HUES48 (cell line): ENCODE data around the gene GFRA3.
A peak's percentile ranks its signal among the peaks of the same experiment; 100 is the strongest.

Experiments used
- H3K27ac ChIP-seq: one replicate; pipeline ENCODE4 v1.7.0; 2013; ENCODE audit warnings: low read depth, low read length, inconsistent platforms
- H3K27me3 ChIP-seq: 2 replicates; pipeline ENCODE4 v1.6.1; 2013; ENCODE audit warnings: mild to moderate bottlenecking, low read length; ENCODE audit not compliant: control insufficient read depth, insufficient read depth
- H3K36me3 ChIP-seq: 2 replicates; pipeline ENCODE4 v1.6.1; 2013; ENCODE audit warnings: low read length; ENCODE audit not compliant: control insufficient read depth, insufficient read depth
- H3K4me1 ChIP-seq: 2 replicates; pipeline ENCODE4 v1.6.1; 2013; ENCODE audit warnings: mild to moderate bottlenecking, low read length; ENCODE audit not compliant: control insufficient read depth, insufficient read depth
- H3K4me3 ChIP-seq: 2 replicates; pipeline ENCODE4 v1.5.1; 2013; ENCODE audit warnings: mild to moderate bottlenecking, low read depth, low read length
- H3K9ac ChIP-seq: 2 replicates; pipeline ENCODE4 v1.6.1; 2013; ENCODE audit warnings: mild to moderate bottlenecking, low read depth, low read length, moderate library complexity
- H3K9me3 ChIP-seq: 2 replicates; pipeline ENCODE4 v1.6.1; 2013; ENCODE audit warnings: low read length; ENCODE audit not compliant: control insufficient read depth, insufficient read depth

GFRA3 gene

DNA sequence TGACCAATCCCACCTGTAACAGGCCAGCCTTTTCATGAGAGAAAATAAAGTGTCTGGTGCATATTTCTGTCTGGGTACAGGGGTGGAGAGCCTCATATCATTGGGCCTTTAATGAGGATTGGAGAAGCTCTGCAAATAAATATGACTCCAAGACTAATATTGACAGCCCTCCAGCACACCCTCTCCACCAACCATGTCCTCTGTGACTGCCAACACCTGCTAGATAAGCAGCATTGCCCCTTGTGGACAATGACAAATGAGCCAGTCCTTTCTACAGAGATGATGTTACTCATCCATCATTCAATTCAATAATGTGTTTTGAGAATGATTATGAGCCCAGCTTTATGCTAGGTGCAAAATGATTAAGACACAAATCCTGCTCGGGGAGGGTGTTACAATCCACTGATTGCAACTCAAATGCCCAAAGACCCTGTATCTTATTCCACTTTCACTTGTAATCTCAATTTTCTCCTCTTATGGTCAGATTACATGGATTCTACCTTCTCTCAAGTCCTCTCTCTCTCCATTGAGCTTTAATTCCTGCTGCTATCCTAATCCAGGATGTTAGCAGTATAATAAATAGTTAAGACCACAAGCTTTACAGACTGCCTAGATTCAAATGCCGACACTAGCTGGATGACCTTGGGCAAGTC, 2.1 kb upstream of the GFRA3 start:
- 0 out of 2 replicates have a peak, but pooled peaks cover 11% of the 10 kb centered on the region for H3K4me1 ChIP-seq
- H3K9ac ChIP-seq: no peak overlapping the region
- H3K4me3 ChIP-seq: no peak overlapping the region
- H3K27me3 ChIP-seq: peaks cover 34% of the 10 kb centered on the region
- H3K36me3 ChIP-seq: no peaks in the 10 kb centered on the region
- H3K27ac ChIP-seq: no peak overlapping the region
- no peaks in the 10 kb centered on the region for H3K9me3 ChIP-seq

GRCh38 chr5:138275895-138276294, 1.5 kb upstream of the GFRA3 start:
- H3K27ac ChIP-seq: no peak overlapping the region
- H3K4me1 ChIP-seq: 0 out of 2 replicates have a peak, but pooled peaks cover 11% of the 10 kb centered on the region
- H3K9me3 ChIP-seq: no peaks in the 10 kb centered on the region
- H3K9ac ChIP-seq: no peak overlapping the region
- H3K4me3 ChIP-seq: no peak overlapping the region
- peaks cover 34% of the 10 kb centered on the region for H3K27me3 ChIP-seq
- no peaks in the 10 kb centered on the region for H3K36me3 ChIP-seq

DNA sequence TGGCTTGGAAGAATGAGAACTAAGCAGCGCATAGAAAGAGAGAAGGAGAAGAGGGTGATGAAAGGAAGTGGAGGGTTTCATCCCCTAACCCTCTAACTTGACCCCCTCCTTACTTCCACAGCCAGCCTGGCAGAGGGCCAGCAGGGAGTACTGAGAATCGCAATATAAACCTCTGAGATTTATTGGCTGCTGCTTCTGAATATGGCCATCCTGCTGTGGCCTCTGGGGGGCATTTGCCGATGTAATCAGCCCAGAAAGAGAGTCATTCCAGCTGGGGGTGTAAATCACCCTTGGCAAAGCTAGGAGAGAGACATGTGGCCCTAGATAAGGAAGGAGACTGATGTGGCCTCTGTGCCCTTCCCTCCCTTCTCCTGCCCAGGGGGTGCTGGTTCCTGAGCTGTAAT, 960 bp upstream of the GFRA3 start:
- H3K27ac ChIP-seq: no peak overlapping the region
- H3K4me3 ChIP-seq: no peak overlapping the region
- H3K9ac ChIP-seq: no peak overlapping the region
- no peaks in the 10 kb centered on the region for H3K36me3 ChIP-seq
- peaks cover 34% of the 10 kb centered on the region for H3K27me3 ChIP-seq
- 0 out of 2 replicates have a peak, but pooled peaks cover 11% of the 10 kb centered on the region for H3K4me1 ChIP-seq
- H3K9me3 ChIP-seq: no peaks in the 10 kb centered on the region

DNA sequence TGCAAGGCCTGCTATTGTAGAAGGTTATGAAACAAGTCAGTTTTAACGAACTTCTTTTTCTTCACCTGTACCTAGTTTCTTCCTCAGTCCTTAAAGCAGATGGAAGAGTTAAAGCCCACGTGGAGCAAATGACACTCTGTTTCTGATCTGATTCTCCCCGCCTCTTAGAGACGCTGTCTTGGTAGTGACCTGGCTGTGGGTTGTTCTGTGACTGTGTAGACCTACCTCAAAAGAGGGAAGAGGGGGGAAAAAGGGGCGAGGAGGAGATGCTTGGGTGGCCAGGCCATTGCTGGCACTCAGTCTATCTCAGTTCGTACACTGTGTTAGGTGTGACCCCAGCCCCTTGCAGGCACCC, 610 bp downstream of the GFRA3 start:
- peak overlapping the region; percentile 55 for H3K4me3 ChIP-seq
- H3K36me3 ChIP-seq: no peaks in the 10 kb centered on the region
- peaks cover 34% of the 10 kb centered on the region for H3K27me3 ChIP-seq
- H3K4me1 ChIP-seq: 0 out of 2 replicates have a peak, but pooled peaks cover 11% of the 10 kb centered on the region
- H3K27ac ChIP-seq: no peak overlapping the region
- H3K9ac ChIP-seq: no peak overlapping the region
- no peaks in the 10 kb centered on the region for H3K9me3 ChIP-seq

GRCh38 chr5:138272681-138273080, 1.7 kb downstream of the GFRA3 start:
- Histone ChIP-seq H3K4me3 (no peak overlapping the region), H3K27me3 (peaks cover 34% of the 10 kb centered on the region)

DNA sequence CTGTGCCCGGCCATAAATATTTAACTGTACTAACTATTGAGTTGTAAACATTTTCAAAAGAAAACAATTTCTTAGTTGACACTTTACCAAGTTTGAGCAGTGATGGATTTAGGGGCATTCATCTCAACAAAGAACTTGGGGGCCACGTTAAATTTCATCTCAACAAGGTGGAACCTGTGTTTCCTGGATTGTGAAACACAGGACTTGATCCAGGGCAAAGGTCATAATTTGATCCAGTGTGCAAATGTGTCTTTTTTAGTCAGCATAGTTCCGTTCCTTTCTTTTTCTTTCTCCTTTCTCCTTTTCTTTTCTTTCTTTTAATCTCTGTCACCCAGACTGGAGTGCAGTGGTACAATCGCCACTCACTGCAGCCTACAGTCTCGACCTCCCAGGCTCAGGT, 3.1 kb downstream of the GFRA3 start:
- peaks cover 34% of the 10 kb centered on the region for H3K27me3 ChIP-seq
- no peak overlapping the region for H3K4me3 ChIP-seq
- H3K9me3 ChIP-seq: no peaks in the 10 kb centered on the region
- H3K9ac ChIP-seq: no peak overlapping the region
- H3K27ac ChIP-seq: no peak overlapping the region
- no peaks in the 10 kb centered on the region for H3K36me3 ChIP-seq
- H3K4me1 ChIP-seq: 0 out of 2 replicates have a peak, but pooled peaks cover 11% of the 10 kb centered on the region

More at GRCh38 chr5:138272681-138273080, 1.7 kb downstream of the GFRA3 start:
- Histone ChIP-seq H3K4me1 (0 out of 2 replicates have a peak, but pooled peaks cover 11% of the 10 kb centered on the region), H3K36me3 (no peaks in the 10 kb centered on the region), H3K27ac (no peak overlapping the region), H3K9me3 (no peaks in the 10 kb centered on the region), H3K9ac (no peak overlapping the region)

DNA sequence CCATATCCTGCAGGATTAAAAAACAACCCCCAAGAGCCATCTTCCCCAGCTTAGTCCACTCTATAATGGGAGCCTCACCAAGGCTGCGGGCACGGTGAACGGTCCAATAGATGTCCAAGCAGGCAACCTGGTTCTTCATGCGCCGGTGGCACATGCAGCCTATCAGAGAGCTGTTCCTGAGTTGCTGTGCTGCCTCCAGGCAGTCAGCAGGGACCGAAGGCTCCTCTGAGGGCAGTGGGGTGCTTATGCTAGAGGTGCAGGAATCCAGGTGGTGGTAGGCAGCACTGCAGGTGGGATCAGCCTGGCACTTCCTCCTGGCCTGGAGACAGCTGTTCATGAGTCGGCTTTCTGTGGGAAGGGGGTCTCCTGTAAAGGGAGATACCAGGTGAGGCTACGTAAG, 10.2 kb downstream of the GFRA3 start:
- H3K4me1 ChIP-seq: no peaks in the 10 kb centered on the region
- H3K4me3 ChIP-seq: no peak overlapping the region
- no peaks in the 10 kb centered on the region for H3K36me3 ChIP-seq
- no peak overlapping the region for H3K27ac ChIP-seq
- H3K27me3 ChIP-seq: no peaks in the 10 kb centered on the region
- no peak overlapping the region for H3K9ac ChIP-seq
- no peaks in the 10 kb centered on the region for H3K9me3 ChIP-seq

DNA sequence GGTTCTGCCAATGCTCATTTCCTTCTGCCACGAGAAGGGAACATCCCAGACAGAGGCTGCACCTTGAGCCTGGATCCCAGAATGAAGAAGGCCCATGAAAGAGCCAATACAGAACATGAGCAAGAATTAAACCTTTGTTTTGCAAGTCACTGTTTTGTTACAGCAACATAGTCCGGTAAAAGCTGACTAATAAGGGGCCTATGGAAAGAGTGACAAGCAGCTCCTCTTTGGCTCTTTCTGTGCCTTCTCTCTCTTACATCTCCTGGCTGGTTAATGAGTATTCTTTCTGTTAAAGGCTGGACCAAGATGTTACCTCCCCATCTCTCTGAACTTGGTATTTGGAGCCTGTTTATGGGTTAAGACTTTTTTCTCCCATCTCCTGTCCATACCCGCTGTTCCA, 10.8 kb downstream of the GFRA3 start:
- no peaks in the 10 kb centered on the region for H3K27me3 ChIP-seq

DNA sequence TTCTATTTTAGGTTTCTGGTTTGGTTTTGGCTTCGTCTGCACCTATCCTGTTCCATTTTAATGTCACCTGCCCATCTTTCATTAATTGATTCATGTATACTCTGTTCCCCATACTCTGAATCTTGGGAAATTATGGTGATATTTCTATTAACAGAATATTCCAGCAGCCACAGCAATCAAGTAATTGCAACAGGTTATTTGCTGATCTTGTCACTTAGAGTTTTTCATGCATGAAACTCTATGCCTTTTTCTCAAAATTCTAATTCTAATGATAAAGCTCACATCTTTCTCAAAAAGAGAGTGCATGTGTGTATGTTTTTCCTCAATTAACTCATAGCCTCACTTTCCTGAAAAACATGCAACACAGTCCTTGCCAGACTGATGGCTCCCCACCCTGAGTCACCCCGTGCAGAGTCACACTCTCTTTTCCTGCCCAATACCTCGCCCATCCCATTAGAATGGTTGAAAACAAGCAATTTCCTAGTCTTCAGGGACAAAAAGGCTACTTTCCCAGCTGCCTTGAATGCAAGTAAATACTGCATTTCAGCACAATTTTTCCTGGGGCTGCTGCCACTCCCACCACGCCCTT, 15.6 kb downstream of the GFRA3 start:
- no peak overlapping the region for H3K4me3 ChIP-seq
- H3K9me3 ChIP-seq: no peaks in the 10 kb centered on the region
- no peak overlapping the region for H3K9ac ChIP-seq
- no peaks in the 10 kb centered on the region for H3K36me3 ChIP-seq
- H3K27me3 ChIP-seq: no peaks in the 10 kb centered on the region
- no peaks in the 10 kb centered on the region for H3K4me1 ChIP-seq
- H3K27ac ChIP-seq: no peak overlapping the region

More for the DNA sequence above, 10.8 kb downstream of the GFRA3 start:
- Histone ChIP-seq H3K36me3 (no peaks in the 10 kb centered on the region), H3K4me3 (no peak overlapping the region), H3K27ac (no peak overlapping the region), H3K9ac (no peak overlapping the region), H3K9me3 (no peaks in the 10 kb centered on the region), H3K4me1 (no peaks in the 10 kb centered on the region)

DNA sequence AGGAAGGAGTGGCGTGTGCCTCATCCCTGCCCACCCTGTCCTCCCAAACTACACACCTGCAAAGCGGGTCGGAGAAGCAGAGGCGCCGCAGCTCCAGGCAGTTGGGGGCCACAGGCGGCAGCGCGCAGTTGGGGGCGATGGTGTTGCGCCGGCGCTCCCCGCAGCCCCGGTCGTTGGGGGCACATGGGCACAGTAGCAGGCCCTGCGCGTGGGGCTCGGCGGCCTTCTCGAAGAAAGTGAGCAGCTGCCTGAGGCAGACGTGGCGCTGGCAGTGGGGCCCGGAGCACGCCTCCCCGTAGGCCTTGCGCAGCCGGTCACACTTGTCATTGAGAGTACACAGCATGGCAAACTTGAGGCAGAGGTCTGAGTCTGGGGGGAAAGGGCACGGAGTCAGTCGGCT, 16.8 kb downstream of the GFRA3 start:
- Histone ChIP-seq H3K4me3 (no peak overlapping the region), H3K27ac (no peak overlapping the region), H3K36me3 (no peaks in the 10 kb centered on the region), H3K27me3 (no peaks in the 10 kb centered on the region), H3K9me3 (no peaks in the 10 kb centered on the region), H3K4me1 (no peaks in the 10 kb centered on the region), H3K9ac (no peak overlapping the region)

- H3K9ac ChIP-seq: no peak overlapping the region
- H3K36me3 ChIP-seq: no peaks in the 10 kb centered on the region
- H3K27ac ChIP-seq: no peak overlapping the region
- H3K27me3 ChIP-seq: no peaks in the 10 kb centered on the region
- no peak overlapping the region for H3K4me3 ChIP-seq
- no peaks in the 10 kb centered on the region for H3K9me3 ChIP-seq
- H3K4me1 ChIP-seq: no peaks in the 10 kb centered on the region
These were observed 21.5 kb downstream of the GFRA3 start for GRCh38 chr5:138252944-138253343.
